Lower leg skin (tissue), 3 donors: ENCODE data around the gene C9.

Source experiments
- POLR2A ChIP-seq, 2 donors: fragments of 450-650 bp; IDR thresholded peaks; one replicate each; pipeline ENCODE4 v1.6.1; 2016 to 2017; ENCODE audit warnings: antibody characterized with exemption in 2 of 2, mild to moderate bottlenecking in 1 of 2, moderate library complexity in 1 of 2
- TF ChIP-seq, protein P1 (sequence below), 3 donors: fragments of 450-650 bp; IDR thresholded peaks; one replicate each; pipeline ENCODE4 v1.5.1; 2016; ENCODE audit warnings: antibody characterized with exemption in 3 of 3, mild to moderate bottlenecking in 3 of 3, moderate library complexity in 2 of 3

DNA sequence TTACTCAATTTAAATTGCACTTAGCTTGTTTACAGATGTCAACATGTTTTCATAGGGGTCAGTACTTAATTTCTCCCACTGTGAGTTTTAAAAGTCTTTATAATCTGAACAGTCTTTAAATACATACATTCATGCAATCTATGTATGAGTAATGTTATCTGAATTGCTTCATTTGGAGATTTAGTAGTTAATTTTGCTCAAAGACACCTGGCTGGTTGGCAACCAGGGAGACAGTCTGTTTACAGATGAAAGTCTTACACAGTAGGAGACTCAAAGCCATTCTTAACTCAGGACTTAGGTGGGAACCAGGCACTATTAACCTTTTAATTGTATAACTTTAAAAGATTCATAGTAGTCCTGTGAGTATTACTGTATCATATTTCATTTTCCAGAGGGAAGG is 31.2 kb upstream of the C9 start:
- TF ChIP-seq, protein P1, sequence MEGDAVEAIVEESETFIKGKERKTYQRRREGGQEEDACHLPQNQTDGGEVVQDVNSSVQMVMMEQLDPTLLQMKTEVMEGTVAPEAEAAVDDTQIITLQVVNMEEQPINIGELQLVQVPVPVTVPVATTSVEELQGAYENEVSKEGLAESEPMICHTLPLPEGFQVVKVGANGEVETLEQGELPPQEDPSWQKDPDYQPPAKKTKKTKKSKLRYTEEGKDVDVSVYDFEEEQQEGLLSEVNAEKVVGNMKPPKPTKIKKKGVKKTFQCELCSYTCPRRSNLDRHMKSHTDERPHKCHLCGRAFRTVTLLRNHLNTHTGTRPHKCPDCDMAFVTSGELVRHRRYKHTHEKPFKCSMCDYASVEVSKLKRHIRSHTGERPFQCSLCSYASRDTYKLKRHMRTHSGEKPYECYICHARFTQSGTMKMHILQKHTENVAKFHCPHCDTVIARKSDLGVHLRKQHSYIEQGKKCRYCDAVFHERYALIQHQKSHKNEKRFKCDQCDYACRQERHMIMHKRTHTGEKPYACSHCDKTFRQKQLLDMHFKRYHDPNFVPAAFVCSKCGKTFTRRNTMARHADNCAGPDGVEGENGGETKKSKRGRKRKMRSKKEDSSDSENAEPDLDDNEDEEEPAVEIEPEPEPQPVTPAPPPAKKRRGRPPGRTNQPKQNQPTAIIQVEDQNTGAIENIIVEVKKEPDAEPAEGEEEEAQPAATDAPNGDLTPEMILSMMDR (IDR thresholded peaks at IDR 0.05), result no peak
- TF ChIP-seq POLR2A (IDR thresholded peaks at IDR 0.05), result no peak
